Right lobe of liver (tissue), 4 donors: ENCODE measurements around the gene TSPAN4.

Source experiments
- POLR2A ChIP-seq: fragments of 450-650 bp; IDR thresholded peaks from one replicate; pipeline ENCODE4 v1.6.1; 2017; ENCODE audit warnings: antibody characterized with exemption, mild to moderate bottlenecking
- TF ChIP-seq, protein P1 (sequence below), 4 donors: fragments of 200-600 bp in 3 of 4; fragments of 450-650 bp in 1 of 4; IDR thresholded peaks; one replicate each; pipeline versions ENCODE4 v1.5.1 to v1.8.0; 2016 to 2022; ENCODE audit warnings: antibody characterized with exemption in 4 of 4, mild to moderate bottlenecking in 2 of 4
- donor health status: DM: no; HTN: no; CAD: no.
- donor health status: DM: no; HTN: no; CAD: no.
- donor health status: DM: no; HTN: yes; CAD: no.

DNA sequence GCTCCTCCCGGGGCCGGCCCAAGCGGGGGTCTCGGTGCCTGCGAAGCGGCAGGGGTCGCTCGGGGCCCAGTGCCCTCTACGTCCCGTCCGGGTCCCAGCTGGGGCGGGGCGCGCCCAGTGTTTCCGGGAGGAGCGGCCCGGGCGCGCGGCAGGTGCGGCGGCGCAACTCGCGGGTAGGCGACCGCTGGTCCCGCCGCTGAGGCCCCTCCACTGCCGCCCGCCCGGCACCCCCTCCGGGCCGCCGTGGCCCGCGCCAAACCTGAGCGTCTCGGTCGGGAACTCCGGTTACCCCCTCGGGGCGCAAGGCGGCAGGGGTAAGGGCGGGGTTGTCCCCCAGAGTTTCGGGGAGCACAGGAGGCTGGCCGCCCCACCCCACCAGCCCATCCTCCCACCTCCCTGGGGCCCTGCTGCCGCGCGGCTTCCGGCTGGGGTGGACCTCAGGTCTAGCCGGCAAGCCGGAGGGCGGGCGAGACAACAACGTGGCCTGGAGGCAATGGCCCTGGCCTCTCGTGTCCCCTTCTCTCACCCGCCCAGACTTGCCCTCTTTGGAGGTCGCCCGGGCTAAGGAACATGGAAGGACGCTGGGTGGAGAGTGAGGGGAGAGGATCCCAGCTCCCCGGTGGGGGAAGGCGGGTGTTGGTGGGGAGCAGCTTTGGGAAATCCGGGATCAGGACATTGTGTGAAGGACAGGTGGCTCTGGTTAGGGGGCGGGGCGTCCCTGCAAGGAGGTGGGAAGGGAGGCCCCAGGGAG lies 15.3 kb upstream of the TSPAN4 start:
- TF ChIP-seq, protein P1, sequence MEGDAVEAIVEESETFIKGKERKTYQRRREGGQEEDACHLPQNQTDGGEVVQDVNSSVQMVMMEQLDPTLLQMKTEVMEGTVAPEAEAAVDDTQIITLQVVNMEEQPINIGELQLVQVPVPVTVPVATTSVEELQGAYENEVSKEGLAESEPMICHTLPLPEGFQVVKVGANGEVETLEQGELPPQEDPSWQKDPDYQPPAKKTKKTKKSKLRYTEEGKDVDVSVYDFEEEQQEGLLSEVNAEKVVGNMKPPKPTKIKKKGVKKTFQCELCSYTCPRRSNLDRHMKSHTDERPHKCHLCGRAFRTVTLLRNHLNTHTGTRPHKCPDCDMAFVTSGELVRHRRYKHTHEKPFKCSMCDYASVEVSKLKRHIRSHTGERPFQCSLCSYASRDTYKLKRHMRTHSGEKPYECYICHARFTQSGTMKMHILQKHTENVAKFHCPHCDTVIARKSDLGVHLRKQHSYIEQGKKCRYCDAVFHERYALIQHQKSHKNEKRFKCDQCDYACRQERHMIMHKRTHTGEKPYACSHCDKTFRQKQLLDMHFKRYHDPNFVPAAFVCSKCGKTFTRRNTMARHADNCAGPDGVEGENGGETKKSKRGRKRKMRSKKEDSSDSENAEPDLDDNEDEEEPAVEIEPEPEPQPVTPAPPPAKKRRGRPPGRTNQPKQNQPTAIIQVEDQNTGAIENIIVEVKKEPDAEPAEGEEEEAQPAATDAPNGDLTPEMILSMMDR (IDR thresholded peaks at IDR 0.05), result no peak
- TF ChIP-seq POLR2A, result no peak
